Measurements from ENCODE around the gene CHCHD6. TPM values are rescaled to one million over a fixed set of nuclear protein-coding genes. Genes with fewer than 3 reads are reported as not detected.

CHCHD6 gene
- total RNA-seq, 2 donors from 2014 or later = 23.6 to 34.4 TPM

- Histone ChIP-seq H3K9me3 (ENCODE audit: control insufficient read depth, low read length) (no peaks in the 10 kb centered on the region), H3K36me3 (ENCODE audit: control insufficient read depth, insufficient read depth, low read length) (peaks cover 8% of the 10 kb centered on the region), H3K4me1 (ENCODE audit: control insufficient read depth, insufficient read depth, low read length) (peaks cover 9% of the 10 kb centered on the region), H3K27ac (ENCODE audit: low read depth, low read length) (peak overlapping the region; percentile 22), H3K4me3 (ENCODE audit: low read length) (peak overlapping the region; percentile 81), H3K27me3 (ENCODE audit: control insufficient read depth, insufficient read depth, low read length, poor library complexity, severe bottlenecking) (peaks cover 11% of the 10 kb centered on the region), H3K9ac (ENCODE audit: extremely low read depth, low read length, poor library complexity, severe bottlenecking) (peak overlapping the region; percentile 47)
- peak overlapping the region; percentile 56 for H3K4me3 Mint-ChIP-seq
- no peak overlapping the region for H3K27ac Mint-ChIP-seq
- peak; percentile 88 for DNase-seq
- WGBS, 2 experiments (ENCODE audit: insufficient coverage in 1 of 2, insufficient read length in 1 of 2) = 1 to 2% methylated on average over 31 to 61 of the region's 61 CpGs
- peaks cover 21% of the 10 kb centered on the region for H3K27me3 Mint-ChIP-seq (ENCODE audit: insufficient read depth)
- TF ChIP-seq CTCF (conservative IDR thresholded peaks at IDR 0.05) = no peak
- no peaks in the 10 kb centered on the region for H3K4me1 Mint-ChIP-seq
- H3K36me3 Mint-ChIP-seq (ENCODE audit: low read depth) = peaks cover under 1% of the 10 kb centered on the region
- H3K9me3 Mint-ChIP-seq = no peaks in the 10 kb centered on the region
These were observed 279.8 kb downstream of the CHCHD6 start for GRCh38 chr3:126983653-126984390.

- peaks cover 11% of the 10 kb centered on the region for H3K27me3 ChIP-seq (ENCODE audit: control insufficient read depth, insufficient read depth, low read length, poor library complexity, severe bottlenecking)
- Mint-ChIP-seq H3K36me3 (ENCODE audit: low read depth) (peaks cover 7% of the 10 kb centered on the region), H3K4me1 (no peaks in the 10 kb centered on the region), H3K9me3 (no peaks in the 10 kb centered on the region), H3K27ac (no peak overlapping the region), H3K4me3 (peak overlapping the region; percentile 56), H3K27me3 (ENCODE audit: insufficient read depth) (peaks cover 18% of the 10 kb centered on the region)
- no peak for TF ChIP-seq CTCF (conservative IDR thresholded peaks at IDR 0.05)
- H3K27ac ChIP-seq (ENCODE audit: low read depth, low read length) = no peak overlapping the region
- peak overlapping the region; percentile 81 for H3K4me3 ChIP-seq (ENCODE audit: low read length)
- DNase-seq = no peak
- H3K4me1 ChIP-seq (ENCODE audit: control insufficient read depth, insufficient read depth, low read length) = peaks cover 9% of the 10 kb centered on the region
- peak overlapping the region; percentile 47 for H3K9ac ChIP-seq (ENCODE audit: extremely low read depth, low read length, poor library complexity, severe bottlenecking)
- H3K36me3 ChIP-seq (ENCODE audit: control insufficient read depth, insufficient read depth, low read length) = peaks cover 15% of the 10 kb centered on the region
- 60 to 70% methylated on average over 8 to 21 of the region's 21 CpGs for WGBS, 2 experiments (ENCODE audit: insufficient coverage in 1 of 2, insufficient read length in 1 of 2)
- no peaks in the 10 kb centered on the region for H3K9me3 ChIP-seq (ENCODE audit: control insufficient read depth, low read length)
These were observed 280.5 kb downstream of the CHCHD6 start for GRCh38 chr3:126984391-126985131.

GRCh38 chr3:126985132-126985985 is 281.3 kb downstream of the CHCHD6 start:
- peaks cover 7% of the 10 kb centered on the region for H3K36me3 Mint-ChIP-seq (ENCODE audit: low read depth)
- peak overlapping the region; percentile 56 for H3K4me3 Mint-ChIP-seq
- WGBS, 2 experiments (ENCODE audit: insufficient coverage in 1 of 2, insufficient read length in 1 of 2) = 78 to 89% methylated on average over 4 to 17 of the region's 17 CpGs
- H3K9me3 ChIP-seq (ENCODE audit: control insufficient read depth, low read length) = no peaks in the 10 kb centered on the region
- H3K4me3 ChIP-seq (ENCODE audit: low read length) = peak overlapping the region; percentile 81
- peak; percentile 41 for TF ChIP-seq CTCF (conservative IDR thresholded peaks at IDR 0.05)
- H3K9ac ChIP-seq (ENCODE audit: extremely low read depth, low read length, poor library complexity, severe bottlenecking) = peak overlapping the region; percentile 47
- peaks cover 23% of the 10 kb centered on the region for H3K36me3 ChIP-seq (ENCODE audit: control insufficient read depth, insufficient read depth, low read length)
- no peak overlapping the region for H3K27ac ChIP-seq (ENCODE audit: low read depth, low read length)
- H3K27ac Mint-ChIP-seq = no peak overlapping the region
- peak; percentile 63 for DNase-seq
- H3K27me3 ChIP-seq (ENCODE audit: control insufficient read depth, insufficient read depth, low read length, poor library complexity, severe bottlenecking) = peaks cover 11% of the 10 kb centered on the region
- no peaks in the 10 kb centered on the region for H3K9me3 Mint-ChIP-seq
- H3K27me3 Mint-ChIP-seq (ENCODE audit: insufficient read depth) = peaks cover 13% of the 10 kb centered on the region
- no peaks in the 10 kb centered on the region for H3K4me1 Mint-ChIP-seq
- peaks cover 9% of the 10 kb centered on the region for H3K4me1 ChIP-seq (ENCODE audit: control insufficient read depth, insufficient read depth, low read length)
